ENCODE measurements around the gene DCTPP1. TPM values are rescaled to one million over a fixed set of nuclear protein-coding genes. Genes with fewer than 3 reads are reported as not detected.
A peak's percentile ranks its signal among the peaks of the same experiment; 100 is the strongest.

The DCTPP1 gene
- total and polyA plus RNA-seq, 2 of the 13 experiments (the other 11 are each of a cell fraction or from before 2014, with no cell fraction given): 54.8 to 74.4 TPM

- TF ChIP-seq NFE2 (CRISPR knock-in tag; IDR thresholded peaks at IDR 0.05): no peak
- TF ChIP-seq ZSCAN5A (CRISPR knock-in tag; IDR thresholded peaks at IDR 0.05; ENCODE audit: borderline replicate concordance): no peak
- no peak for TF ChIP-seq TRIM22 (IDR thresholded peaks at IDR 0.05)
- no peak for TF ChIP-seq ZNF530 (CRISPR knock-in tag; IDR thresholded peaks at IDR 0.05; ENCODE audit: low read depth)
- no peak for TF ChIP-seq NFYC (CRISPR knock-in tag; IDR thresholded peaks at IDR 0.05)
- no peak for TF ChIP-seq ZNF317 (CRISPR knock-in tag; IDR thresholded peaks at IDR 0.05)
- no peak for TF ChIP-seq ZBTB7A (CRISPR knock-in tag; IDR thresholded peaks at IDR 0.05)
- 0 out of 2 replicates have a peak, but pooled peaks have one; percentile 37 for TF ChIP-seq KDM1A (CRISPR knock-in tag; IDR thresholded peaks at IDR 0.05)
- no peak; the same call in 1 of the 2 replicates for TF ChIP-seq ZNF33B (CRISPR knock-in tag; IDR thresholded peaks at IDR 0.05)
- no peak for TF ChIP-seq ZNF142 (CRISPR knock-in tag; IDR thresholded peaks at IDR 0.05)
- peak; percentile 48; the same call in 1 of the 2 replicates for TF ChIP-seq MLX (CRISPR knock-in tag; IDR thresholded peaks at IDR 0.05)
- no peak for TF ChIP-seq ZNF639 (CRISPR knock-in tag; conservative IDR thresholded peaks at IDR 0.05)
- TF ChIP-seq HNRNPK (IDR thresholded peaks at IDR 0.05; ENCODE audit: low read depth, low read length, poor library complexity, severe bottlenecking): no peak
- TF ChIP-seq HNRNPH1 (optimal IDR thresholded peaks at IDR 0.05; ENCODE audit: low read depth, low read length): no peak
- no peak for TF ChIP-seq HNRNPLL (IDR thresholded peaks at IDR 0.05; ENCODE audit: low read depth, low read length, poor library complexity, severe bottlenecking)
- TF ChIP-seq HOXA9 (CRISPR knock-in tag; IDR thresholded peaks at IDR 0.05; ENCODE audit: borderline replicate concordance): no peak
- TF ChIP-seq ZNF792 (CRISPR knock-in tag; IDR thresholded peaks at IDR 0.05): no peak
These were observed 7.7 kb upstream of the DCTPP1 start (continued) for GRCh38 chr16:30437511-30438046.

All from HepG2 (cell line).